IPS-18c (cell line): Measurements from ENCODE around the gene KRTAP2-1.
"Not testable (repeated sequence)": the region's sequence is repeated elsewhere in the genome, so short reads cannot be mapped to it uniquely, and the experiment has no call there.

Experiments used
- H3K4me3 ChIP-seq: 2 replicates; pipeline ENCODE4 v1.7.0; 2013; ENCODE audit warnings: low read depth, mild to moderate bottlenecking, low read length, moderate library complexity; ENCODE audit not compliant: insufficient read depth
- H3K9me3 ChIP-seq: one replicate; pipeline ENCODE4 v1.6.1; 2013; ENCODE audit warnings: mild to moderate bottlenecking, low read length, moderate library complexity; ENCODE audit not compliant: control insufficient read depth, insufficient read depth

The KRTAP2-1 gene

GRCh38 chr17:41024697-41025096 lies 22.4 kb downstream of the KRTAP2-1 start:
- Histone ChIP-seq H3K9me3 (no peaks in the 10 kb centered on the region), H3K4me3 (no peak overlapping the region)

GRCh38 chr17:41020336-41020735 lies 26.8 kb downstream of the KRTAP2-1 start:
- Histone ChIP-seq H3K4me3 (no peak overlapping the region), H3K9me3 (no peaks in the 10 kb centered on the region)

GRCh38 chr17:41019415-41019814 lies 27.7 kb downstream of the KRTAP2-1 start:
- H3K4me3 ChIP-seq: no peak overlapping the region
- no peaks in the 10 kb centered on the region for H3K9me3 ChIP-seq

- no peak overlapping the region for H3K4me3 ChIP-seq
- H3K9me3 ChIP-seq: no peaks in the 10 kb centered on the region
These were observed 28.6 kb downstream of the KRTAP2-1 start for GRCh38 chr17:41018541-41018940.

- Histone ChIP-seq H3K4me3 (no peak overlapping the region), H3K9me3 (no peaks in the 10 kb centered on the region)
These were observed 30.4 kb downstream of the KRTAP2-1 start for GRCh38 chr17:41016578-41017215.

- no peaks in the 10 kb centered on the region for H3K9me3 ChIP-seq
These were observed 31.7 kb downstream of the KRTAP2-1 start for GRCh38 chr17:41015454-41015853.

GRCh38 chr17:41013606-41014005 lies 33.5 kb downstream of the KRTAP2-1 start:
- Histone ChIP-seq H3K9me3 (no peaks in the 10 kb centered on the region), H3K4me3 (no peak overlapping the region)

More at GRCh38 chr17:41015454-41015853, 31.7 kb downstream of the KRTAP2-1 start:
- H3K4me3 ChIP-seq: no peak overlapping the region

- Histone ChIP-seq H3K9me3 (no peaks in the 10 kb centered on the region), H3K4me3 (no peak overlapping the region)
These were observed 33.9 kb downstream of the KRTAP2-1 start for GRCh38 chr17:41013181-41013580.

GRCh38 chr17:41012326-41013120 lies 34.6 kb downstream of the KRTAP2-1 start:
- H3K9me3 ChIP-seq: no peaks in the 10 kb centered on the region
- H3K4me3 ChIP-seq: no peak overlapping the region

- H3K9me3 ChIP-seq: no peaks in the 10 kb centered on the region
- no peak overlapping the region for H3K4me3 ChIP-seq
These were observed 36.7 kb downstream of the KRTAP2-1 start for GRCh38 chr17:41010441-41010840.

GRCh38 chr17:41009936-41010335 lies 37.2 kb downstream of the KRTAP2-1 start:
- no peak overlapping the region for H3K4me3 ChIP-seq
- no peaks in the 10 kb centered on the region for H3K9me3 ChIP-seq

- Histone ChIP-seq H3K4me3 (no peak overlapping the region), H3K9me3 (no peaks in the 10 kb centered on the region)
These were observed 37.8 kb downstream of the KRTAP2-1 start for GRCh38 chr17:41009301-41009760.

GRCh38 chr17:41008811-41009210 lies 38.3 kb downstream of the KRTAP2-1 start, which contains the start of gene KRTAP3-1:
KRTAP3-1 (minus strand) TSS chr17:41009128; CDS start chr17:41009074, 54 bp downstream.
- no peak within 1 kb of the TSS for H3K4me3 ChIP-seq
- H3K9me3 ChIP-seq: no peaks in the 10 kb centered on the region

GRCh38 chr17:41004397-41004796 lies 42.7 kb downstream of the KRTAP2-1 start:
- no peaks in the 10 kb centered on the region for H3K9me3 ChIP-seq
- H3K4me3 ChIP-seq: no peak overlapping the region

GRCh38 chr17:41003926-41004325 lies 43.2 kb downstream of the KRTAP2-1 start:
- Histone ChIP-seq H3K9me3 (no peaks in the 10 kb centered on the region), H3K4me3 (no peak overlapping the region)

- H3K4me3 ChIP-seq: no peak overlapping the region
- H3K9me3 ChIP-seq: no peaks in the 10 kb centered on the region
These were observed 44.3 kb downstream of the KRTAP2-1 start for GRCh38 chr17:41002814-41003213.

GRCh38 chr17:41001795-41002194 lies 45.3 kb downstream of the KRTAP2-1 start:
- Histone ChIP-seq H3K9me3 (no peaks in the 10 kb centered on the region), H3K4me3 (no peak overlapping the region)

GRCh38 chr17:40999563-40999962 lies 47.6 kb downstream of the KRTAP2-1 start, which contains the start of gene KRTAP3-2:
KRTAP3-2 (minus strand) TSS chr17:40999906; CDS start chr17:40999853, 53 bp downstream.
- not testable (repeated sequence) for H3K9me3 ChIP-seq

More at GRCh38 chr17:40999563-40999962, 47.6 kb downstream of the KRTAP2-1 start, which contains the start of gene KRTAP3-2:
- H3K4me3 ChIP-seq: not testable (repeated sequence)
